Panc1 (cell line): ENCODE data around the gene TRIP10. TPM values are rescaled to one million over a fixed set of nuclear protein-coding genes. Genes with fewer than 3 reads are reported as not detected.

Experiments
- ATAC-seq: fragments of 200-7000 bp; cut with Tn5 transposase; 2 replicates; pipeline ENCODE4 v1.9.1; 2020; ENCODE audit warnings: mild to moderate bottlenecking, moderate library complexity
- BruUV-seq: library from RNA; stranded (reverse); fragments of 400-500 nt; replicated peaks from 2 replicates; lab custom pipeline; 2021; lab: Mats Ljungman, UMichigan
- CTCF ChIA-PET: fragments of 300-600 bp; sonication (Branson Sonifier 250); formaldehyde crosslinking; loops from one replicate; lab custom pipeline; 2022; ENCODE audit warnings: antibody characterized with exemption; lab: Charles Lee
- POLR2A ChIA-PET: fragments of 300-600 bp; sonication (Branson Sonifier 250); formaldehyde crosslinking; loops from one replicate; lab custom pipeline; 2022; ENCODE audit warnings: antibody characterized with exemption; lab: Charles Lee
- DNase-seq: peaks from one replicate; pipeline ENCODE4 v3.0.0-alpha.2; 2010; ENCODE audit warnings: low read depth, low spot score
- H3K27ac ChIP-seq: 2 replicates; pipeline ENCODE4 v1.5.1; 2011; ENCODE audit warnings: mild to moderate bottlenecking, low read length, inconsistent platforms
- H3K27me3 ChIP-seq: fragments of 200-500 bp; sonication (Bioruptor generic); 2 replicates; pipeline ENCODE4 v1.6.0; 2014; ENCODE audit warnings: low read length, inconsistent platforms; ENCODE audit not compliant: control insufficient read depth, insufficient read depth
- H3K36me3 ChIP-seq: fragments of 200-500 bp; sonication (Bioruptor generic); 2 replicates; pipeline ENCODE4 v1.5.1; 2014; ENCODE audit warnings: inconsistent platforms, mild to moderate bottlenecking, low read length, moderate library complexity; ENCODE audit not compliant: control insufficient read depth, insufficient read depth
- H3K4me1 ChIP-seq: 2 replicates; pipeline ENCODE4 v1.5.1; 2011; ENCODE audit warnings: inconsistent platforms, mild to moderate bottlenecking, low read length, moderate library complexity; ENCODE audit not compliant: control insufficient read depth, insufficient read depth
- H3K4me3 ChIP-seq, 2 experiments: 2 replicates each; pipeline ENCODE4 v1.5.1; 2011 to 2012; ENCODE audit warnings: low read depth in 2 of 2, low read length in 2 of 2, mild to moderate bottlenecking in 2 of 2, inconsistent platforms in 1 of 2, moderate library complexity in 1 of 2
- H3K9me3 ChIP-seq: fragments of 200-500 bp; sonication (Bioruptor generic); 2 replicates; pipeline ENCODE4 v1.5.1; 2014; ENCODE audit warnings: low read depth, mild to moderate bottlenecking, inconsistent platforms, low read length, moderate library complexity; ENCODE audit not compliant: control insufficient read depth, insufficient read depth
- POLR2AphosphoS5 ChIP-seq: IDR thresholded peaks from 2 replicates; pipeline ENCODE4 v1.6.1; 2012; ENCODE audit warnings: mild to moderate bottlenecking, low read depth, low read length, moderate library complexity
- SIN3A ChIP-seq: IDR thresholded peaks from 2 replicates; pipeline ENCODE4 v1.6.1; 2012; ENCODE audit warnings: low read depth, mild to moderate bottlenecking, low read length, moderate library complexity, borderline replicate concordance; ENCODE audit not compliant: insufficient read depth
- TCF7L2 ChIP-seq: IDR thresholded peaks from 2 replicates; pipeline ENCODE4 v1.6.1; 2011; ENCODE audit warnings: mild to moderate bottlenecking, low read depth, low read length, inconsistent platforms
- in situ Hi-C: cut with HindIII; loops from 2 replicates; pipeline ENCODE4 v1.10.0; 2016; ENCODE audit warnings: low sequenced_read_pairs, low pct_unique_long_range_greater_than_20kb
- intact Hi-C: fragments of 100-400 bp; cut with micrococcal nuclease; formaldehyde crosslinking; loops from one replicate; pipeline ENCODE4 v1.10.0; 2022; ENCODE audit not compliant: unreplicated experiment
- total RNA-seq: library from RNA; stranded (reverse); gene quantifications from one replicate; pipeline ENCODE4 v1.2.1, GENCODE V29; 2021; ENCODE audit not compliant: unreplicated experiment
- TF ChIP-seq, protein P1 (sequence below), 2 experiments: IDR thresholded peaks; 2 replicates each; pipeline ENCODE4 v1.6.1; 2011 to 2012; ENCODE audit warnings: low read depth in 2 of 2, control low read depth in 1 of 2, low read length in 1 of 2, mild to moderate bottlenecking in 1 of 2, moderate library complexity in 1 of 2; ENCODE audit not compliant: insufficient read depth in 1 of 2
- TF ChIP-seq, protein P2 (sequence below): fragments of 450-650 bp; IDR thresholded peaks from 2 replicates; pipeline ENCODE4 v1.5.1; 2017; ENCODE audit warnings: mild to moderate bottlenecking

The TRIP10 gene
- total RNA-seq, 1 experiment from 2014 or later = 115 TPM

DNA sequence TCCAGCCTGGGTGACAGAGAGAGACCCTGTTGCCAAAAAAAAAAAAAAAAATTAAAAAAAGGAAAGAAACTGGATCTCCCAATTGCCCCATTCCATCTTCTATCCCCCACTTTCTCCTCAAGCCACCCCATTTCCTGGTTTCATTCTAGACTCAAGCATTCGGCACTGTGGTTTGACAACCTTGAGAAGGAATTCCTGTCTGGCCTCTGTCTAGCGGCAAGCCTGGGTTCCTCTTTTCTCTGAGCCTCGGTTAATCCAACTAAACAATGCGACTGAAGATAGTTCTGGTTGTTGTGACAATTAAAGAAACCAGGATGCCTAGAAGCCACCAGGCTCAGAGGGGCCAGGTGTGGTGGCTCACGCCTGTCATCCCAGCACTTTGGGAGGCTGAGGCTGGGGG, 15.7 kb upstream of the TRIP10 start:
- ChIA-PET CTCF (no interaction called here), POLR2A (no interaction called here)
- intact Hi-C loops = no loop called here
- Histone ChIP-seq H3K27ac (no peak overlapping the region), H3K4me1 (no peaks in the 10 kb centered on the region), H3K36me3 (no peaks in the 10 kb centered on the region), H3K27me3 (no peaks in the 10 kb centered on the region), H3K4me3 (no peak overlapping the region), H3K9me3 (no peaks in the 10 kb centered on the region)
- no peak for ATAC-seq
- TF ChIP-seq TCF7L2 (no peak), SIN3A (no peak), POLR2AphosphoS5 (no peak)
- TF ChIP-seq, protein P1, sequence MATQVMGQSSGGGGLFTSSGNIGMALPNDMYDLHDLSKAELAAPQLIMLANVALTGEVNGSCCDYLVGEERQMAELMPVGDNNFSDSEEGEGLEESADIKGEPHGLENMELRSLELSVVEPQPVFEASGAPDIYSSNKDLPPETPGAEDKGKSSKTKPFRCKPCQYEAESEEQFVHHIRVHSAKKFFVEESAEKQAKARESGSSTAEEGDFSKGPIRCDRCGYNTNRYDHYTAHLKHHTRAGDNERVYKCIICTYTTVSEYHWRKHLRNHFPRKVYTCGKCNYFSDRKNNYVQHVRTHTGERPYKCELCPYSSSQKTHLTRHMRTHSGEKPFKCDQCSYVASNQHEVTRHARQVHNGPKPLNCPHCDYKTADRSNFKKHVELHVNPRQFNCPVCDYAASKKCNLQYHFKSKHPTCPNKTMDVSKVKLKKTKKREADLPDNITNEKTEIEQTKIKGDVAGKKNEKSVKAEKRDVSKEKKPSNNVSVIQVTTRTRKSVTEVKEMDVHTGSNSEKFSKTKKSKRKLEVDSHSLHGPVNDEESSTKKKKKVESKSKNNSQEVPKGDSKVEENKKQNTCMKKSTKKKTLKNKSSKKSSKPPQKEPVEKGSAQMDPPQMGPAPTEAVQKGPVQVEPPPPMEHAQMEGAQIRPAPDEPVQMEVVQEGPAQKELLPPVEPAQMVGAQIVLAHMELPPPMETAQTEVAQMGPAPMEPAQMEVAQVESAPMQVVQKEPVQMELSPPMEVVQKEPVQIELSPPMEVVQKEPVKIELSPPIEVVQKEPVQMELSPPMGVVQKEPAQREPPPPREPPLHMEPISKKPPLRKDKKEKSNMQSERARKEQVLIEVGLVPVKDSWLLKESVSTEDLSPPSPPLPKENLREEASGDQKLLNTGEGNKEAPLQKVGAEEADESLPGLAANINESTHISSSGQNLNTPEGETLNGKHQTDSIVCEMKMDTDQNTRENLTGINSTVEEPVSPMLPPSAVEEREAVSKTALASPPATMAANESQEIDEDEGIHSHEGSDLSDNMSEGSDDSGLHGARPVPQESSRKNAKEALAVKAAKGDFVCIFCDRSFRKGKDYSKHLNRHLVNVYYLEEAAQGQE (IDR thresholded peaks at IDR 0.05; ENCODE audit: insufficient read depth in 1 of 2, low read depth in 2 of 2, low read length in 1 of 2) = no peak
- TF ChIP-seq, protein P2, sequence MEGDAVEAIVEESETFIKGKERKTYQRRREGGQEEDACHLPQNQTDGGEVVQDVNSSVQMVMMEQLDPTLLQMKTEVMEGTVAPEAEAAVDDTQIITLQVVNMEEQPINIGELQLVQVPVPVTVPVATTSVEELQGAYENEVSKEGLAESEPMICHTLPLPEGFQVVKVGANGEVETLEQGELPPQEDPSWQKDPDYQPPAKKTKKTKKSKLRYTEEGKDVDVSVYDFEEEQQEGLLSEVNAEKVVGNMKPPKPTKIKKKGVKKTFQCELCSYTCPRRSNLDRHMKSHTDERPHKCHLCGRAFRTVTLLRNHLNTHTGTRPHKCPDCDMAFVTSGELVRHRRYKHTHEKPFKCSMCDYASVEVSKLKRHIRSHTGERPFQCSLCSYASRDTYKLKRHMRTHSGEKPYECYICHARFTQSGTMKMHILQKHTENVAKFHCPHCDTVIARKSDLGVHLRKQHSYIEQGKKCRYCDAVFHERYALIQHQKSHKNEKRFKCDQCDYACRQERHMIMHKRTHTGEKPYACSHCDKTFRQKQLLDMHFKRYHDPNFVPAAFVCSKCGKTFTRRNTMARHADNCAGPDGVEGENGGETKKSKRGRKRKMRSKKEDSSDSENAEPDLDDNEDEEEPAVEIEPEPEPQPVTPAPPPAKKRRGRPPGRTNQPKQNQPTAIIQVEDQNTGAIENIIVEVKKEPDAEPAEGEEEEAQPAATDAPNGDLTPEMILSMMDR = no peak
- in situ Hi-C loops = no loop called here
- BruUV-seq = no TSS peak
- DNase-seq = no peak

DNA sequence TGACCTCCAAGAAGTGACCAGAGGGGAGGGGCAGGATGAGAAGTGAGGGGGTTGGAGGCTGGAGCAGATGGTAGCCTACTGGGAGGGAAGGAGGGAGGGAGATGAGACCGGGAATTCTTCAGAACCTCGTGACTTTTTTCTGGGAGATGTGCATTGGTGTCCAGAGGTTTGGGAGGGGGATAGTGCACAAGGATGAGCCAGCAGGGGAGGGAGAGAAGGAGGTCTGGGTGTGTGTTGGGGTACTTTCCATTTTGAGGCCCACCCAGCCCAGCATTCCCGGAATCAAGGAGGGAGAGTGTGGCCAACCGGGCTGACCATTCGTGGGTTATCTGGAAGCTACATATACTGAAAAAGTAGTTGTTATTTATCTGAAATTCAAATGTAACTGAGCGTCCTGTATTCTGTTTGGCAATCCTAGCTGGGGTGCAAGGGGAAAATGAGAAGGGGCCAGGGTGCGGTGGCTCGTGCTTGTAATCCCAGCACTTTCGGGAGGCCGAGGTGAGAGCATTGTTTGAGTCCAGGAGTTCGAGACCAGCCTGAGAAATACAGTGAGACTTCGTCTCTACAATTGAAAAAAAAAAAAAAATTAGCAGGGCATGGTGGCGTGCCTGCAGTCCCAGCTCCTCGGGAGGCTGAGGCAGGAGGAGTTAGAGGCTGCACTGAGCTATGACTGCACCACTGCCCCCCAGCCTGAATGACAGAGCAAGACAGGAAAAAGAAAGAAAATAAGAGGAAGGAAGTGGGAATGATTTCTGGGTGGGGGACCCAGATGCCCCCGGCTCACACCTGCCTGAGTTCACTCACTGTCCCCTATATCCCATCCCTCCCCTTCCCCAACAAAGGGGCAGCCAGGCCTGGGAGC, 14.6 kb upstream of the TRIP10 start:
- Histone ChIP-seq H3K4me1 (no peaks in the 10 kb centered on the region), H3K4me3 (no peak overlapping the region), H3K36me3 (no peaks in the 10 kb centered on the region), H3K9me3 (no peaks in the 10 kb centered on the region), H3K27ac (no peak overlapping the region), H3K27me3 (no peaks in the 10 kb centered on the region)
- intact Hi-C loops = no loop called here
- DNase-seq (no peak), ATAC-seq (no peak)
- CTCF ChIA-PET = no interaction called here
- in situ Hi-C loops = no loop called here
- POLR2A ChIA-PET = no interaction called here
- no TSS peak for BruUV-seq
- TF ChIP-seq, protein P1 (IDR thresholded peaks at IDR 0.05; ENCODE audit: insufficient read depth in 1 of 2, low read depth in 2 of 2, low read length in 1 of 2) = no peak
- TF ChIP-seq TCF7L2 = no peak
- TF ChIP-seq SIN3A = no peak
- TF ChIP-seq, protein P2 = no peak
- no peak for TF ChIP-seq POLR2AphosphoS5
